Measurements from ENCODE around the gene FAM110D. TPM values are rescaled to one million over a fixed set of nuclear protein-coding genes. Genes with fewer than 3 reads are reported as not detected.

The FAM110D gene
- total and polyA plus RNA-seq, 2 donors (not counting 3 experiments of a cell fraction or from before 2014, with no cell fraction given), result 2.6 to 5.1 TPM

GRCh38 chr1:26197813-26198212 lies 38.9 kb downstream of the FAM110D start:
- no peak overlapping the region for H3K9ac ChIP-seq (replicated peaks; ENCODE audit: extremely low read depth, insufficient read depth, low read length)
- no peaks in the 10 kb centered on the region for H3K79me2 ChIP-seq (ENCODE audit: control insufficient read depth, insufficient read depth, low read length)
- dilution Hi-C loops (cut with MboI; ENCODE audit: extremely low pct_ligation_motif_present, low sequenced_read_pairs), result no loop called here
- TF ChIP-seq JUN (IDR thresholded peaks at IDR 0.05; ENCODE audit: borderline replicate concordance, insufficient read depth, insufficient read length, low read depth) (no peak), MAX (IDR thresholded peaks at IDR 0.05; ENCODE audit: insufficient read depth, insufficient read length) (no peak), GATA2 (IDR thresholded peaks at IDR 0.05; ENCODE audit: insufficient read depth, insufficient read length, low read depth, low read length) (no peak), MYC (IDR thresholded peaks at IDR 0.05; ENCODE audit: low read depth, low read length) (no peak), CTCF (IDR thresholded peaks at IDR 0.05; ENCODE audit: extremely low read depth in 1 of 2, insufficient read depth in 1 of 2, low read depth in 1 of 2, low read length in 2 of 2) (no peak), EZH2 (IDR thresholded peaks at IDR 0.05; ENCODE audit: borderline replicate concordance, low read depth, low read length, severe bottlenecking) (no peak), POLR2A (IDR thresholded peaks at IDR 0.05; ENCODE audit: low read depth, low read length) (no peak), POLR2AphosphoS5 (IDR thresholded peaks at IDR 0.05; ENCODE audit: insufficient read depth, low read depth, low read length) (no peak), FOS (IDR thresholded peaks at IDR 0.05; ENCODE audit: borderline replicate concordance, insufficient read depth, low read length) (no peak)
- no peak overlapping the region for H3K4me2 ChIP-seq (ENCODE audit: insufficient read depth, low read length)
- no TSS peak for BruUV-seq (replicated peaks)
- no peaks in the 10 kb centered on the region for H3K4me1 ChIP-seq (ENCODE audit: control insufficient read depth, extremely low read depth, insufficient read depth, low read length)
- H3K9me3 ChIP-seq (replicated peaks; ENCODE audit: control insufficient read depth, insufficient read depth, low read length), result no peaks in the 10 kb centered on the region
- no peak overlapping the region for H2AFZ ChIP-seq (ENCODE audit: low read depth, low read length)
- H3K4me3 ChIP-seq (replicated peaks in 1 of 3; ENCODE audit: insufficient read depth in 1 of 3, low read depth in 1 of 3, low read length in 3 of 3), result no peak overlapping the region
- FAIRE-seq (no peak), DNase-seq (ENCODE audit: low read depth, low spot score) (no peak)
- no peaks in the 10 kb centered on the region for H3K9me1 ChIP-seq (replicated peaks; ENCODE audit: control insufficient read depth, extremely low read depth, insufficient read depth, low read length)
- H3K36me3 ChIP-seq (ENCODE audit: control insufficient read depth in 2 of 2, extremely low read depth in 1 of 2, insufficient read depth in 2 of 2, low read length in 2 of 2), result no peaks in the 10 kb centered on the region
- intact Hi-C loops (cut with micrococcal nuclease), result no loop called here
- peaks cover 0 to 6% of the 10 kb centered on the region in 2 experiments for H3K27me3 ChIP-seq (ENCODE audit: control insufficient read depth in 2 of 2, insufficient read depth in 2 of 2, low read length in 2 of 2)
- CTCF ChIA-PET, result interaction anchor here (1.2 kb wide), 1 partner anchor 33 kb away, joined by 3 read pairs; no protein-coding TSS in a partner anchor
- no peaks in the 10 kb centered on the region for H4K20me1 ChIP-seq (replicated peaks; ENCODE audit: control insufficient read depth, extremely low read depth, insufficient read depth, low read length)
- H3K27ac ChIP-seq (ENCODE audit: insufficient read depth, low read depth, low read length), result no peak overlapping the region
- POLR2A ChIA-PET, result no interaction called here

All from endothelial cell of umbilical vein (primary cell).